A673 (cell line): ENCODE measurements around the gene CCDC126. TPM values are rescaled to one million over a fixed set of nuclear protein-coding genes. Genes with fewer than 3 reads are reported as not detected.

Source experiments
- BruUV-seq: library from RNA; stranded (reverse); fragments of 400-500 nt; replicated peaks from 2 replicates; lab custom pipeline; 2021; lab: Mats Ljungman, UMichigan
- CTCF ChIA-PET: fragments of 300-600 bp; sonication (Branson Sonifier 250); formaldehyde crosslinking; loops from one replicate; lab custom pipeline; 2022; ENCODE audit warnings: antibody characterized with exemption; lab: Charles Lee
- POLR2A ChIA-PET: fragments of 300-600 bp; sonication (Branson Sonifier 250); formaldehyde crosslinking; loops from one replicate; lab custom pipeline; 2022; ENCODE audit warnings: antibody characterized with exemption; ENCODE audit not compliant: low non-redundant PET; lab: Charles Lee
- DNase-seq: peaks from one replicate; pipeline ENCODE4 v3.0.0-alpha.2; 2015; ENCODE audit warnings: low spot score
- H3K27ac ChIP-seq: fragments of 200-600 bp; sonication (generic); 2 replicates; pipeline ENCODE4 v1.5.1; 2016; ENCODE audit warnings: mixed run types, low read depth, mild to moderate bottlenecking, mixed read lengths, antibody characterized with exemption, low read length; ENCODE audit not compliant: poor library complexity, severe bottlenecking
- H3K27me3 ChIP-seq: fragments of 200-600 bp; sonication (generic); replicated peaks from 2 replicates; pipeline ENCODE4 v1.6.1; 2017; ENCODE audit warnings: mixed run types, low read depth, mild to moderate bottlenecking, mixed read lengths, antibody characterized with exemption, low read length; ENCODE audit not compliant: insufficient read depth, poor library complexity
- H3K36me3 ChIP-seq: fragments of 200-600 bp; sonication (generic); 2 replicates; pipeline ENCODE4 v1.6.1; 2016; ENCODE audit warnings: mixed run types, mild to moderate bottlenecking, mixed read lengths, antibody characterized with exemption, low read length; ENCODE audit not compliant: insufficient read depth, poor library complexity, severe bottlenecking
- H3K4me1 ChIP-seq: fragments of 200-600 bp; sonication (generic); 2 replicates; pipeline ENCODE4 v1.6.1; 2017; ENCODE audit warnings: mixed run types, mild to moderate bottlenecking, mixed read lengths, antibody characterized with exemption, low read length; ENCODE audit not compliant: insufficient read depth, poor library complexity, severe bottlenecking
- H3K4me3 ChIP-seq: fragments of 200-600 bp; sonication (generic); 2 replicates; pipeline ENCODE4 v1.5.1; 2016; ENCODE audit warnings: low read depth, mixed run types, mild to moderate bottlenecking, mixed read lengths, low read length; ENCODE audit not compliant: poor library complexity, severe bottlenecking
- H3K9me3 ChIP-seq: fragments of 200-600 bp; sonication (generic); 2 replicates; pipeline ENCODE4 v1.6.1; 2016; ENCODE audit warnings: mixed run types, low read depth, mild to moderate bottlenecking, mixed read lengths, antibody characterized with exemption, low read length; ENCODE audit not compliant: poor library complexity, severe bottlenecking
- EZH2 ChIP-seq: fragments of 200-600 bp; sonication (generic); IDR thresholded peaks from 2 replicates; pipeline ENCODE4 v1.6.1; 2017; ENCODE audit warnings: borderline replicate concordance, low read depth, mild to moderate bottlenecking, mixed read lengths, antibody characterized with exemption, low read length; ENCODE audit not compliant: poor library complexity, severe bottlenecking
- intact Hi-C: fragments of 100-400 bp; cut with micrococcal nuclease; formaldehyde crosslinking; loops from one replicate; pipeline ENCODE4 v1.10.0; 2022; ENCODE audit not compliant: unreplicated experiment
- total RNA-seq: library from RNA; stranded (reverse); gene quantifications from 2 replicates; pipeline ENCODE4 v1.2.3, GENCODE V29; 2021
- TF ChIP-seq, protein P1 (sequence below): fragments of 300-800, 200-600 bp; sonication (generic); conservative IDR thresholded peaks from 2 replicates; pipeline ENCODE4 v1.5.1; 2017; ENCODE audit warnings: low read depth, mild to moderate bottlenecking, antibody characterized with exemption, low read length, moderate library complexity, mixed read lengths

Gene CCDC126
- total RNA-seq, 1 experiment from 2014 or later, result 7.4 TPM

DNA sequence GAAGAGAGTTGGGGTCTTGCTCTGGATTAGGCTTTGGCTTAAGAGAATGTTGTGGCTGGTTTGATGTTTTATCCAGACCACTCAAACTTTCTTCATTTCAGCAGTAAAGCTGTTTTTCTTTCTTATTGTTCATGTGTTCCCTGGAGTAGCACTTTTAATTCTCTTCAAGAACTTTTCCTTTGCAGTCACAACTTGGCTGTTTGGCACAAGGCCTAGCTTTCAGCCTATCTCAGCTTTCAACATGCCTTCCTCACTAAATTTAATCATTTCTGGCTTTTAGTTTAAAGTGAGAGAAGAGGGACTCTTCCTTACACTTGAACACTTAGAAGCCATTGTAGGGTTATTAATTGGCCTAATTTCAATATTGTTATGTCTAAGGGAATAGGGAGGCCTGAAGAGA, 18.1 kb downstream of the CCDC126 start:
- Histone ChIP-seq H3K9me3 (peaks cover 4% of the 10 kb centered on the region), H3K36me3 (no peaks in the 10 kb centered on the region), H3K27me3 (no peaks in the 10 kb centered on the region), H3K4me1 (no peaks in the 10 kb centered on the region), H3K4me3 (no peak overlapping the region), H3K27ac (no peak overlapping the region)
- POLR2A ChIA-PET, result no interaction called here
- no peak for DNase-seq
- intact Hi-C loops, result no loop called here
- TF ChIP-seq, protein P1, sequence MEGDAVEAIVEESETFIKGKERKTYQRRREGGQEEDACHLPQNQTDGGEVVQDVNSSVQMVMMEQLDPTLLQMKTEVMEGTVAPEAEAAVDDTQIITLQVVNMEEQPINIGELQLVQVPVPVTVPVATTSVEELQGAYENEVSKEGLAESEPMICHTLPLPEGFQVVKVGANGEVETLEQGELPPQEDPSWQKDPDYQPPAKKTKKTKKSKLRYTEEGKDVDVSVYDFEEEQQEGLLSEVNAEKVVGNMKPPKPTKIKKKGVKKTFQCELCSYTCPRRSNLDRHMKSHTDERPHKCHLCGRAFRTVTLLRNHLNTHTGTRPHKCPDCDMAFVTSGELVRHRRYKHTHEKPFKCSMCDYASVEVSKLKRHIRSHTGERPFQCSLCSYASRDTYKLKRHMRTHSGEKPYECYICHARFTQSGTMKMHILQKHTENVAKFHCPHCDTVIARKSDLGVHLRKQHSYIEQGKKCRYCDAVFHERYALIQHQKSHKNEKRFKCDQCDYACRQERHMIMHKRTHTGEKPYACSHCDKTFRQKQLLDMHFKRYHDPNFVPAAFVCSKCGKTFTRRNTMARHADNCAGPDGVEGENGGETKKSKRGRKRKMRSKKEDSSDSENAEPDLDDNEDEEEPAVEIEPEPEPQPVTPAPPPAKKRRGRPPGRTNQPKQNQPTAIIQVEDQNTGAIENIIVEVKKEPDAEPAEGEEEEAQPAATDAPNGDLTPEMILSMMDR, result no peak
- TF ChIP-seq EZH2, result no peak
- BruUV-seq, result no TSS peak
- CTCF ChIA-PET, result no interaction called here

DNA sequence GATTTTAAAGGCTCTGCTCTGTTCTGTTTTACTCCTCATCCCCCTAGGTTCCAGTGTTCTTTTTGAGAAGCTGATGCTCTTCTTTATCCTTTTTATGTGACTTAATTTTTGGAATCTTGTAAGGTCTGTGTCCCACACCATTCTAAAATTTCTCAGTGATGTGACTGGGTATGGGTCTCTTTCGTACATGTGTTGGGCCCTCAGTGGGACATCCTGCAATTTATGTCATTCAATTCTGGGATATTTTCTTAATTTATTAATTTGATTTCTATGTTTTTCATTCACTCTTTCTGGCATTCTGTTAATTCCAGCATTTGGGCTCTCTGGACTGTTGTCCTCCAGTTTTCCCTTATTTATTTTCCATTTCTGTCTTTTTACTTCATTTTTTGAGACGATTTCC, 19.4 kb downstream of the CCDC126 start:
- TF ChIP-seq, protein P1, result no peak
- no peak for TF ChIP-seq EZH2
- no TSS peak for BruUV-seq
- DNase-seq, result no peak
- no peak overlapping the region for H3K27ac ChIP-seq
- H3K27me3 ChIP-seq, result no peaks in the 10 kb centered on the region
- ChIA-PET CTCF (interaction anchor here (1.5 kb wide), 1 partner anchor 70 kb away, joined by 3 read pairs; no protein-coding TSS in a partner anchor), POLR2A (no interaction called here)
- peaks cover 4% of the 10 kb centered on the region for H3K9me3 ChIP-seq
- intact Hi-C loops, result no loop called here
- no peak overlapping the region for H3K4me3 ChIP-seq
- H3K36me3 ChIP-seq, result no peaks in the 10 kb centered on the region
- H3K4me1 ChIP-seq, result no peaks in the 10 kb centered on the region

DNA sequence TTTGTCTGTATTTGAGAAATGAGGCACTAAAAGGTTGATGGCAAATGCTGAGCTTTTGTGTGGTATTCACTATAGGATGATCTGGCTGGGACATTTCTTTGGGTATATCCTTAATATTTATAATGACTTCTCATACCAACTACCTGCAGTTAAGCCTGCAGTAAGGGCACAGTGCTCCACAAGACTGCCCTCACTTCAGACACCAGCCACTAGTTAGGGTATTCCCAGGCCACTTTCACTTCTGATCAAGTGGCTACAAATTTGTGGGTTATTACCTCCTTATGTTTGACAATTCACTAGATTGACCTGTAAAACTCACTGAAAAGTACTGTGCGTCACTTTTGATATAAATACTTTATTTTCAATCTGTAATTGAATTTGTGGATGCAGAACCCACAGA, 20.3 kb downstream of the CCDC126 start:
- CTCF ChIA-PET, result interaction anchor here (1.1 to 1.5 kb wide), 2 partner anchors 20 to 71 kb away, joined by 3 to 5 read pairs; partner anchors contain the start of gene CCDC126
- POLR2A ChIA-PET, result no interaction called here
- Histone ChIP-seq H3K4me1 (no peaks in the 10 kb centered on the region), H3K9me3 (peaks cover 4% of the 10 kb centered on the region), H3K4me3 (no peak overlapping the region), H3K27ac (no peak overlapping the region), H3K36me3 (no peaks in the 10 kb centered on the region), H3K27me3 (no peaks in the 10 kb centered on the region)
- DNase-seq, result no peak
- no TSS peak for BruUV-seq
- intact Hi-C loops, result no loop called here
- TF ChIP-seq EZH2, result no peak
- TF ChIP-seq, protein P1, result no peak
